Activated effector memory CD4-positive, alpha-beta T cell treated with Interleukin-2 at 50 U/mL for 16 hours (primary cell): ENCODE measurements around the gene TSR3.

Experiments used
- DNase-seq: peaks from one replicate; pipeline ENCODE4 v3.0.0-alpha.2; 2020

TSR3 gene

DNA sequence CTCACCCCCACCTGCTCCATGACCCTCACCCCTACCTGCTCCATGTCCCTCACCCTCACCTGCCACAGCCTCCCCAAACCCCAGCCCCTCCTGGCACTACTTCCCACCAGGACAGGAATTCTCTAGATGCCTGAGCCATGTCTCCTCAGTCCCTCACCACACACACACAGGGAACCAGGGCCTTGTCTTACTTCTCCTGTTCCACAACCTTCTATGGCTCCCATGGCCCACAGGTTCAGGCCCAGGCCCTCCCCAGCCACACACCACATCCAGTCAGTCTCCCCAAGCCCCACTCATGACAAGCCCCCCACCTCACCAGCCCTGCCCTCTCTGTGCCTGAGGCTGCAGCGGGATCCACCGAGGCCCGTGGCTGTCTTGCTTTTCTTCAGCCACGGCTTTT is 45.3 kb downstream of the TSR3 start:
- no peak for DNase-seq

DNA sequence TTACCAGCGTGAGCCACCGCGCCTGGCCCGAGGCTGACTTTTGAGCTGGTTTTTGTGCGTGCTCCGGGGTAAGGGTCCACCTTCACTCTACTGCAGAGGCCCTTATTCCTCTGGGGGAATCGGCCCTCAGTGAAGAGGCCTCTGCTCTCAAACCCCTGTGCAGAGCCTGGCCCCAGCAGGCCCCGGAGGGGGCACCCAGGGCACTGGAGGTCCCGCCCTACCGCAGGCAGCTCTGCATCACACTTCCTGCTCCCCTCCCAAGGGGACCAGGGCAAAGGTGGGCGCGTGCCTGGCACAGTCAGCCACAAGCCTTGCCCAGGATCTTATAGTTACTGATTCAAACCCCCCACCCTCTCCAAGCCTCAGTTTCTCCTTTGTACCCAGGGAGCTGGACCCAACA is 45.9 kb downstream of the TSR3 start:
- no peak for DNase-seq

DNA sequence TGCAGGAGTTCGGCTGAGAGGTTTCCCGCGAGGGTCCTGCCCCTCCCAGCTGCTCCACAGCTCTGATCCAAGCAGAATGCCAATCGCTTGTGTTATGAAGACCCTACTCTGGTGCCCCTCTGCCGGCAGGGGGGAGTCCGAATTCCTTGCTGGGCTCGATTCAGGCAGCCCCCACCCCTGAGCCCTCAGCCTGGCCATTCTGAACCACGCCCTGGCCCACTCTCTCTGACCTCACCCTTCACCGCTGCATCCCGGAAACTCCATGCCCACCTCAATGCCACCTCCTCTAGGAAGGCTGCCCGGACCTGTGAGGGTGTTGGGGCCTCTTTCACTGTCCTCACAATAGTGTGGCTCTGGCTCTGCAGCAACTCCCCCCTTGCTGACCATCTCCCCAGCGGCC is 50.1 kb downstream of the TSR3 start:
- no peak for DNase-seq

DNA sequence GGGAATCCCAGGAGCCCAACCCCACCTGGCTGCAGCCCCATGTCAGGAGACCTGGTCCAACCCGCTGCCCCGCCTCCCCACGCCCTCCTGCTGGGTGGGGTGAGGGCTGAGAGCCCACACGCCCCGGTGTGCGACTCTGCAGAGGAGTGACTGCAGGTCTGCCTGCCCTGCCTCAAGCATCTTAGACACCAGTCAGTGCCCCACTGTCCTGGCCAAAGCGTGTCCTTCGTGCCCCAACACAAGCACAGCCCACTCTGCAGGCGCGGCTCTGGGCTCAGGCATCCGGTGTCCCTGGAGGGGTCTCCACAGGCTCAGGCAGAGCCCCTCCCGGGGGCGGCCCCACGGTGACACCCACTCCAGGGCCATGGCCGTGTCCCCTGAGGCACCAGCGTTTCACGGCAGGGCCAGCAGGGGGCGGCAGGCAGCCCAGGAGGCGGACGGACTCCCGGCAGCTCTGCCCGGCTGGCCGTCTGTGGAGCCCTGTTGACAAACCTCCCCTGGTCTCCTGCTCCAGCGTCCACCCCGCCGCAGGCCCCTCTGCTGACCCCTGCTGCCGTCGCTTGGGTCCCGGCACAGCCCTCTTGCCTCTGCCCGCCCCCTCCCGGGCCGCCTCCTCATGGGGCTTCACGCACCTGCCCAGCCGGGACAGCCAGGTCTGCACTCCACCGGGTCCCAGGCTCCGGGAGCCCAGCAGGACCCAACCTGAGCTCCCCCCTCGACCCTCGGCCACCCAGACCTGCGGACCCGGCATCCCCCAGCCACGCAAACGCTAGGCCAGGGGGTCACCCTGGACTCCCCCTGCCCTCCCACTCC is 50.8 kb downstream of the TSR3 start:
- DNase-seq: peak; percentile 63

DNA sequence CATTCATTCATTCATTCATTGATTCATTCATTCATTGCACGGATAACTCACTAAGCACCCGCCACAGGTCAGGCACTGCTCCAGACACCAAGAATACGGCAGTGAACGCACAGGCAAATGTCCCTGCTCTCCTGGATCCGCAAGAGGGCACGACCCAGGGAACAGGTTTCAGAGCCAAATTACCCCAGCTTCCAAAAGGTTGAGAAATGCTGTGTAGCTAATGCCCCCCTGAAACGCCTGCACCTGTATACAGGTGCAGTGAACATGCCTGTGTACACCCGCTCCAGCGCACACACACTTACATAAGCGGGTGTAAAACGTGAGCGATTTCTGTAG is 51.8 kb downstream of the TSR3 start:
- DNase-seq: no peak
